ENCODE measurements around the gene CHMP4A.
A peak's percentile ranks its signal among the peaks of the same experiment; 100 is the strongest.
"Not testable (repeated sequence)": the region's sequence is repeated elsewhere in the genome, so short reads cannot be mapped to it uniquely, and the experiment has no call there.

CHMP4A gene

DNA sequence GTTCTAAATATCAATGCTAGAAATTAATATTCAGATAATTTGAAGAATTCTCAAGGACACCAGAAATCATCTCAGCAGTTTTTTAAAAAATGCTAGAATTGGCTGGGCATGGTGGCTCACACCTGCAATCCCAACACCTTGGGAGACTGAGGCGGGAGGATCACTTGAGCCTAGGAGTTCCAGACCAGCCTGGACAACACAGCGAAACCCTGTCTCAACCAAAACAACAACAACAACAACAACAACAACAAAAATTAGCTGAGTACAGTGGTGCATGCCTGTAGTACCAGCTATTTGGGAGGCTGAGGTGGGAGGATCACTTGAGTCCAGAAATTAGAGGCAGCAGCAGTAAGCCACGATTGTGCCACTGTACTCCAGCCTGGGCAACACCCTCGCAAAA, 5.8 kb upstream of the CHMP4A start:
- no peak overlapping the region for H3K4me3 ChIP-seq (ENCODE audit: low read length)
- TF ChIP-seq, protein P1, sequence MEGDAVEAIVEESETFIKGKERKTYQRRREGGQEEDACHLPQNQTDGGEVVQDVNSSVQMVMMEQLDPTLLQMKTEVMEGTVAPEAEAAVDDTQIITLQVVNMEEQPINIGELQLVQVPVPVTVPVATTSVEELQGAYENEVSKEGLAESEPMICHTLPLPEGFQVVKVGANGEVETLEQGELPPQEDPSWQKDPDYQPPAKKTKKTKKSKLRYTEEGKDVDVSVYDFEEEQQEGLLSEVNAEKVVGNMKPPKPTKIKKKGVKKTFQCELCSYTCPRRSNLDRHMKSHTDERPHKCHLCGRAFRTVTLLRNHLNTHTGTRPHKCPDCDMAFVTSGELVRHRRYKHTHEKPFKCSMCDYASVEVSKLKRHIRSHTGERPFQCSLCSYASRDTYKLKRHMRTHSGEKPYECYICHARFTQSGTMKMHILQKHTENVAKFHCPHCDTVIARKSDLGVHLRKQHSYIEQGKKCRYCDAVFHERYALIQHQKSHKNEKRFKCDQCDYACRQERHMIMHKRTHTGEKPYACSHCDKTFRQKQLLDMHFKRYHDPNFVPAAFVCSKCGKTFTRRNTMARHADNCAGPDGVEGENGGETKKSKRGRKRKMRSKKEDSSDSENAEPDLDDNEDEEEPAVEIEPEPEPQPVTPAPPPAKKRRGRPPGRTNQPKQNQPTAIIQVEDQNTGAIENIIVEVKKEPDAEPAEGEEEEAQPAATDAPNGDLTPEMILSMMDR (conservative IDR thresholded peaks at IDR 0.05; ENCODE audit: low read length): no peak
- no peak for DNase-seq (ENCODE audit: low read depth)

DNA sequence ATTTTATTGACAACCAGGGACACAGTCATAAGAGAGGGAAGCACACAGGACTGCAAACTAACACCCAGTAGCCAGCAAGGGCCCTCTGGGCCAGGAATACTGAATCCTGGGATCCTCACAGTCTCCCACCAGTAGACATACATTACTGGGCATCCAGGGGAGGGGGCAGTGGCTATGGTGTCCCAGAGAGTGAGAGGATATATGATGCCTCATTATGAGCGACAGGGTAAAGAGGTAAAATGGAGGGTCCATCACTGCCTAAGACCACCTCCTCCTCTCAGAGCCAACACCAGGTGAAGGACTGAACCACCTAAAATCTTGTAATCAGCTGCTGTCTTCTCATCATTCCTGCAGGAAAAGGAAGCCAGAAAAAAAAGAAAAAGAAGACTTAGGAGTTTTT, 3.6 kb upstream of the CHMP4A start:
- not testable (repeated sequence) for DNase-seq (ENCODE audit: low read depth); H3K4me3 ChIP-seq (ENCODE audit: low read length)

DNA sequence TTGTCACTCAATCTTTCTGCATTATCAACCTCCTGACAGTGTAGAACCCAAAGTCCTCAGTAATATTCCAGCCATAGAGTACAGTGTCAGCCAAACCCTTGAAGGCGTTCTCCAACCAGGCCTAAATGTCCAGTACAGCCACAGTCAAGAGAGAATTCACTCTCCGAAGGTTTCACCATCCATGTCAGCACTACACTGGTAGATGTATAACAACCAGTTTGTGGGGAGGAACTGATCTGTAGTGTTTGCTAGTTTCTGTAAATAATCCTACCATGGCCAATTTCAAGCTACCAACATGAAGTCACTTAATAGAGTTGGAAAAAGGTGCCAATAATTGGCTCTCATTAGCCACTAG, 3.0 kb upstream of the CHMP4A start:
- no peak for DNase-seq (ENCODE audit: low read depth)

DNA sequence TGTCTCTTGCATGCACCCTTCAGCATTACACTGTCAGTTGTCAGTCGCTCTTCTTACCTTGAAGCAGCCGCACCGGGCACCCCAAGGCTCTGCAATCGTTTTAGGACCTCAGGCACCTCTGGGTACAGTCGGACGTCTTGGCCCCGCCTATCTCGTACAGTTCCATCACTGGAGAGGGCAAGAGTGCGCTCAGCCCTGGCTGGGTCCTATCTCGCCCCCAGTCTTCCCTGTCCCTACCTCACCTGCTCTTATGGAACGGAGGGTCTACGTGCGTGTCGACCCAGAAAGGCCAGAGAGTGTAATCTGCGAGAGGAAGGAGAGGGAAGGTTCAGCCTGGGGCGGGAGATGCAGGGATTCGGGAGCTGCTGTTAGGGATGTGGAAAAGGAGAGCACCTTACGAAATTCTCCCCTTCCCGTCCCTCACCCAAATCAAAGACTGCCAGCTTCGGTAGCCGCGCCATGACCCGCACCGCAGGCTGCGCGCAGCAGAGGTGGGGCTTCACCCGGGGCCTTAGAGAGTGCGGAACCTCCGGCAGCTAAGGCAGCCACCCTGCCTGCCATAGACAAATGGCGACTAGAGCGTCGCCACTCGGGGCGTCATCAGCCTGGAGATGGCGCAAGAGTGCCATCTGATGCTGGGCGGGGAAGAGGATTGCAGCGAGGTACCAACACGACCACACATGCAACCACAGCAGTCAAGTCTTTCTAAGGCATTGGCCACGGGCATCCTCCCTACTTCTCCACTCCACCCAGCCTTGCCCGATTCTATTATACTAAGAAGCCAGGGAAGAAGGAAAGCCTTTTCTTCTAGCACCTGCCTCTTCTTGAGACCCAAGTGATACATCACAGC, 2.4 kb upstream of the CHMP4A start, which contains the start of gene MDP1:
TSS of gene MDP1 (minus strand) at position 572 of the 850 bp plus-strand sequence. CDS start at position 461, 111 bp downstream.
- peak within 1 kb of the TSS; percentile 94 for H3K4me3 ChIP-seq (ENCODE audit: low read length)
- TF ChIP-seq, protein P1 (conservative IDR thresholded peaks at IDR 0.05; ENCODE audit: low read length): peak; percentile 54
- DNase-seq (ENCODE audit: low read depth): peak; percentile 86

More for the DNA sequence above, 3.0 kb upstream of the CHMP4A start:
- TF ChIP-seq, protein P1 (conservative IDR thresholded peaks at IDR 0.05; ENCODE audit: low read length): no peak
- peak overlapping the region; percentile 94 for H3K4me3 ChIP-seq (ENCODE audit: low read length)

DNA sequence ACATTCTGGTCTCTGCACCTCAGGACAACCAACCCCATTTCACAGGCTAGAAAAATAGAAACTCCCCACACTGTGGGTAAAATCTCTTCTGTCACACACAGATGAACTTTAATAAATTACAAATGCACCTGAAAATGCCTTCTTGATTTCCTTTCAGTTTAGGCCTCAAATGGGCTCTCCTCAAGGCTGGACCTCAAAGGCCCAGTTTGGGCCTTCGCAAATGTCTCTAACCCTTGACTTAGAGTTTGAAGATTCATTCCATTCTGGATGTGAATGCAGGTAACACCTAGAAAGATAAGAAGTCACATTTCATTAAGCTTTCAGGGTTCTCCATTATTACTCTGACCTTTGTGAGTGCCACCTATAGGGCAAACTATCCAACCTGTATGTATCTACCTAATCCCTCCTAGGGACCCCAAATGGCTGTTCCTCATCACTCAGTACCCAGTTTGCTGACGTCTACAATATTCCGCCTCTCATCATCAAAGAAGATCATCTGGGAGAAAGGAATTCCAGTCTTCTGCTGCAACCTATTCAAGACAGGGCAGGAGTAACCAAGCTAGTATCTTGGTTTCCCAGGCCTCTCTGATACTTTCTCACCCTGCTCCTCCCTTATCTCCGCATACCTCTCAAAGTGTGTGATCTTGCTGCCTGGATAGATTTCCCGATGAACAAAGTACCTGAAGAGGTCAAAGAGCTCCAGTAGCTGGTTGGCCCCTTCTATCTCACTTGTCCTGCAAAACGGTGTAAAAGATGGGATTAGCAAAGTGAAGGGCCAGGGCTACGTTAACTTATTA, 776 bp upstream of the CHMP4A start:
- H3K4me3 ChIP-seq (ENCODE audit: low read length): peak overlapping the region; percentile 88
- DNase-seq (ENCODE audit: low read depth): no peak
- TF ChIP-seq, protein P1 (conservative IDR thresholded peaks at IDR 0.05; ENCODE audit: low read length): no peak

DNA sequence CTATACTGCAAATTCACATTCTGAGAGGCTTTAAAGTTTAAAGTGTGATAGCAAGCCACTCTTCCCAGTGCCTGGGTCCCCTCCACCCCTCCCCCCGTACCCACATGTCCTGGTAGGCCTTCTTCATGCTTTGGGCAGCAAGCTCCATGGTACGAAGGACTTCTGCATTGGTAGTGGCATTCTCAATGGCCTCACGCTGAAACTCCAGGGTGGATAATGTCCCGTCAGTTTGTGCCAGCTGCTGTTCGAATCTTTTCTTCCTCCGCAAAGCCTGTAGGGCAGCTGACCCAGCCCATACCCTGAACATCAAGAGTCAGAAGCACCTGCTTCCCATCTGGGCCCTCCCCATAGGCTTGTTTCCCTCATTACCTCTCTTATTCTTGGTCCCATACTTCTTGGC, 2.0 kb downstream of the CHMP4A start:
- TF ChIP-seq, protein P1 (conservative IDR thresholded peaks at IDR 0.05; ENCODE audit: low read length): no peak
- no peak for DNase-seq (ENCODE audit: low read depth)
- no peak overlapping the region for H3K4me3 ChIP-seq (ENCODE audit: low read length)

DNA sequence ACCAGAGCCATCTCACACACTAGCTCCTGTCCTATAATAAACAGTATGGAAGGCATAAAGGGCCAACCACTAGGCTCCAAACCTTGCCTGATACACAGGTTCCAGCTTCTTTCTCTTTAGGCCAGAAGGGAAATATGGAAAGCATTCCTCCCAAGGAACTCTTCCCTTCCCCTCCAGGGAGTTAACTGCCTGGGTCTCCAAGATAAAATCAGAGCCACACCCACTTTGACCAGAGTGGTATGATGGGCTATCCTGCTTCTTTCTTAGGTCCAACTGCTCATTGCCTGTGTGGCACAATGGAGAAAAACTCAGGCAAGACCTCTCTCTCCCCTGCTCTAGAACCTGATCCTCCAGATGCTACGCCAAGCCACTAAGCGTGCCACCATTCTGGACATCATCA, 5.7 kb downstream of the CHMP4A start:
- TF ChIP-seq, protein P1 (conservative IDR thresholded peaks at IDR 0.05; ENCODE audit: low read length): no peak
- DNase-seq (ENCODE audit: low read depth): no peak
- no peak overlapping the region for H3K4me3 ChIP-seq (ENCODE audit: low read length)

Data from AG10803 (cell line).